ENCODE measurements around the gene C10orf90. TPM values are rescaled to one million over a fixed set of nuclear protein-coding genes. Genes with fewer than 3 reads are reported as not detected.

Gene C10orf90
- total RNA-seq, 1 donor from 2014 or later: not detected

DNA sequence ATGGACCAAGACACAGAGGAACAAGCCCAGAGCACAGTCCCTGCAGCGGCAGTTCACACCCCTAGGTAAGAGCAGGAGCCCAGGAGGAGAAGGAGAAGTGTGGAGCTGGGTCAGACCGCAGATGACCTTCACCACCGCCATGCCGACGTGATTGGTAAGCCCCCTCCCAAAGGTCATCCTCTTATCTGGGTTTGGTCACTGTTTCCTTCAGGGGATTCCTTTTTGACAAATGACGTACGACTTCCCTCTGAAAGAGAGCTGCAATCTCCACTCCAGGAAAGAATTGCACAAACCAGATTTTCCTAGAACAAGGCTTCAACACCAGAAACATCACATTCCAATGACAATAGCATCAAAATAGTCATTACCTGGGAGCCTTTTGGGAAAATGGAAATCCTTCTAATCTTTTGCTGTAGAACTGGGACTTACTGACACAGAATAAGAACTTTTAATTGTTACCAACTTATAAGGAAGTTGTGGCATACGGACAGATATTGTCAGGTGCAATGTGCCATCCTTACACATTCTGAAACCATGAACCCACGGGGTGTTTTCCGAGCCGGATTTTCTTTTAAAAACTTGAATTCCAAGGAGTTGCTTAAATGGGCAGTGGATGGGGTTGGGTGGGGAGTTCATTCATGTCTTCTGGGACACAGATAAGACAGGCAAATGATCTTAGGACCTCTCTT, 261.4 kb downstream of the C10orf90 start:
- H3K4me2 ChIP-seq: no peak overlapping the region
- peaks cover 22% of the 10 kb centered on the region for H3K4me1 ChIP-seq
- H3K27ac ChIP-seq: no peak overlapping the region
- Mint-ChIP-seq H3K4me3 (no peak overlapping the region), H3K4me1 (peaks cover 26% of the 10 kb centered on the region), H3K27me3 (ENCODE audit: insufficient read depth, low read depth) (peaks cover 5% of the 10 kb centered on the region), H3K36me3 (no peaks in the 10 kb centered on the region), H3K27ac (no peak overlapping the region), H3K9me3 (no peaks in the 10 kb centered on the region)
- H3K9me3 ChIP-seq (ENCODE audit: low read depth): no peaks in the 10 kb centered on the region
- H2AFZ ChIP-seq (replicated peaks): no peak overlapping the region
- DNase-seq (ENCODE audit: low spot score): no peak
- no peak overlapping the region for H3K4me3 ChIP-seq
- no peaks in the 10 kb centered on the region for H3K36me3 ChIP-seq
- H3K79me2 ChIP-seq (ENCODE audit: low read depth): no peaks in the 10 kb centered on the region
- H3K9ac ChIP-seq: no peak overlapping the region
- no peaks in the 10 kb centered on the region for H3K27me3 ChIP-seq
- TF ChIP-seq EZH2phosphoT487 (IDR thresholded peaks at IDR 0.05) (no peak), EZH2 (IDR thresholded peaks at IDR 0.05) (no peak), CTCF (IDR thresholded peaks at IDR 0.05) (no peak)
- H4K20me1 ChIP-seq (ENCODE audit: low read depth): no peaks in the 10 kb centered on the region
- H3F3A ChIP-seq (ENCODE audit: low read depth): no peaks in the 10 kb centered on the region

DNA sequence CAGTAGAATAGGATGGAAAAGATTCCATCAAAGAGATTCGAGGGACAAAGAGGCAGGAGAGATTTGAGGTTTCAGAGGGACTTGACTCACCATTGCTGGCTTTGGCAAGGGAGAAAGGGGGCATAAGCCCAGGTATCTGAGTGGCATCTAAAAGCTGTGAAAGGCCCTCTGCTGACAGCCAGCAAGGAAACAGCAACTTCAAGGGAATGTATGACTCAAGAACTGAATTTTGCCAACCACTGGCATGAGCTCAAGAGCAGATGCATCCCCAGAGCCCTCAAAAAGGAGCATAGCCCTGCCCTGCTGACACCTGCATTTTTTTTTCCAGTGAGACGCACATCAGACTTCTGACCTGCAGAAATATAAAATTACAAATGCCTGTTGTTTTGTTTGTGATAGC, 262.7 kb downstream of the C10orf90 start:
- no peak overlapping the region for H3K9ac ChIP-seq
- H3K4me3 Mint-ChIP-seq: no peak overlapping the region
- H3K27me3 ChIP-seq: no peaks in the 10 kb centered on the region
- no peaks in the 10 kb centered on the region for H3K36me3 ChIP-seq
- no peak overlapping the region for H3K27ac ChIP-seq
- H3K9me3 Mint-ChIP-seq: no peaks in the 10 kb centered on the region
- no peak overlapping the region for H2AFZ ChIP-seq (replicated peaks)
- H3K4me1 ChIP-seq: peaks cover 24% of the 10 kb centered on the region
- no peak overlapping the region for H3K4me2 ChIP-seq
- peak; percentile 48 for DNase-seq (ENCODE audit: low spot score)
- no peak overlapping the region for H3K4me3 ChIP-seq
- H3K79me2 ChIP-seq (ENCODE audit: low read depth): no peaks in the 10 kb centered on the region
- no peak overlapping the region for H3K27ac Mint-ChIP-seq
- TF ChIP-seq EZH2 (IDR thresholded peaks at IDR 0.05) (no peak), EZH2phosphoT487 (IDR thresholded peaks at IDR 0.05) (no peak), CTCF (IDR thresholded peaks at IDR 0.05) (no peak)
- H3K27me3 Mint-ChIP-seq (ENCODE audit: insufficient read depth, low read depth): peaks cover 5% of the 10 kb centered on the region
- peaks cover 34% of the 10 kb centered on the region for H3K4me1 Mint-ChIP-seq
- no peaks in the 10 kb centered on the region for H4K20me1 ChIP-seq (ENCODE audit: low read depth)
- H3F3A ChIP-seq (ENCODE audit: low read depth): no peaks in the 10 kb centered on the region
- no peaks in the 10 kb centered on the region for H3K9me3 ChIP-seq (ENCODE audit: low read depth)
- H3K36me3 Mint-ChIP-seq: no peaks in the 10 kb centered on the region

- Histone ChIP-seq H3K27me3 (no peaks in the 10 kb centered on the region), H3K4me2 (no peak overlapping the region), H3K4me1 (peaks cover 24% of the 10 kb centered on the region), H3K36me3 (no peaks in the 10 kb centered on the region), H3K9ac (no peak overlapping the region), H3K9me3 (ENCODE audit: low read depth) (no peaks in the 10 kb centered on the region), H4K20me1 (ENCODE audit: low read depth) (no peaks in the 10 kb centered on the region), H3F3A (ENCODE audit: low read depth) (no peaks in the 10 kb centered on the region), H3K4me3 (no peak overlapping the region), H3K27ac (no peak overlapping the region), H2AFZ (replicated peaks) (no peak overlapping the region), H3K79me2 (ENCODE audit: low read depth) (no peaks in the 10 kb centered on the region)
- peaks cover 34% of the 10 kb centered on the region for H3K4me1 Mint-ChIP-seq
- H3K36me3 Mint-ChIP-seq: no peaks in the 10 kb centered on the region
- H3K27ac Mint-ChIP-seq: peak overlapping the region; percentile 22
- peaks cover 5% of the 10 kb centered on the region for H3K27me3 Mint-ChIP-seq (ENCODE audit: insufficient read depth, low read depth)
- TF ChIP-seq EZH2phosphoT487 (IDR thresholded peaks at IDR 0.05) (no peak), CTCF (IDR thresholded peaks at IDR 0.05) (no peak), EZH2 (IDR thresholded peaks at IDR 0.05) (no peak)
- no peak overlapping the region for H3K4me3 Mint-ChIP-seq
- H3K9me3 Mint-ChIP-seq: no peaks in the 10 kb centered on the region
- DNase-seq (ENCODE audit: low spot score): no peak
Measured at GRCh38 chr10:126405239-126405775, 265.2 kb downstream of the C10orf90 start.

Data from neural progenitor cell (in vitro differentiated cells).